ENCODE measurements around the gene TMEM266. TPM values are rescaled to one million over a fixed set of nuclear protein-coding genes. Genes with fewer than 3 reads are reported as not detected.
"Not testable (repeated sequence)": the region's sequence is repeated elsewhere in the genome, so short reads cannot be mapped to it uniquely, and the experiment has no call there.

Gene TMEM266
- total RNA-seq: 1.8 and 1.9 TPM in 2 replicates
- polyA plus RNA-seq: 0.39 and 0.77 TPM in 2 replicates

GRCh38 chr15:76059320-76060117 lies at the start of gene TMEM266:
Gene TMEM266, plus strand, starts transcription at chr15:76059985. Its CDS starts 74,279 bp downstream, at chr15:76134264.
- Histone ChIP-seq H3K9me3 (ENCODE audit: low read depth) (no peaks in the 10 kb centered on the region), H3K4me1 (ENCODE audit: insufficient read depth) (no peaks in the 10 kb centered on the region), H3K4me2 (peak within 1 kb of the TSS; percentile 97), H3K9me2 (replicated peaks; ENCODE audit: insufficient read depth) (no peaks in the 10 kb centered on the region), H3K36me3 (replicated peaks; ENCODE audit: insufficient read depth, low read depth) (no peaks in the 10 kb centered on the region), H3K27me3 (peaks cover 28% of the 10 kb centered on the region), H3K27ac (no peak within 1 kb of the TSS), H3K79me2 (no peaks in the 10 kb centered on the region), H2AFZ (peak within 1 kb of the TSS; percentile 92), H4K20me1 (ENCODE audit: insufficient read depth, poor library complexity, severe bottlenecking) (no peaks in the 10 kb centered on the region), H3K4me3 (peak within 1 kb of the TSS; percentile 88)
- no peak for TF ChIP-seq EZH2 (IDR thresholded peaks at IDR 0.05; ENCODE audit: borderline replicate concordance)
- TF ChIP-seq CTCF (IDR thresholded peaks at IDR 0.05; ENCODE audit: poor library complexity): no peak
- TF ChIP-seq EZH2phosphoT487 (IDR thresholded peaks at IDR 0.05; ENCODE audit: low read depth, severe bottlenecking, unreplicated experiment): no peak
- DNase-seq (ENCODE audit: low spot score): peak; percentile 89
- under 1% methylated on average over 21 of the region's 107 CpGs for WGBS (ENCODE audit: low lambda C conversion rate, missing lambda C conversion rate)

GRCh38 chr15:76010613-76011012 lies 49.2 kb upstream of the TMEM266 start:
- WGBS (ENCODE audit: low lambda C conversion rate, missing lambda C conversion rate): 89% methylated on average over 2 of the region's 2 CpGs
- Histone ChIP-seq H3K4me2 (no peak overlapping the region), H3K4me1 (ENCODE audit: insufficient read depth) (no peaks in the 10 kb centered on the region), H4K20me1 (ENCODE audit: insufficient read depth, poor library complexity, severe bottlenecking) (no peaks in the 10 kb centered on the region), H3K79me2 (no peaks in the 10 kb centered on the region), H2AFZ (no peak overlapping the region), H3K9me3 (ENCODE audit: low read depth) (no peaks in the 10 kb centered on the region), H3K9me2 (replicated peaks; ENCODE audit: insufficient read depth) (no peaks in the 10 kb centered on the region), H3K4me3 (no peak overlapping the region), H3K27me3 (no peaks in the 10 kb centered on the region), H3K27ac (no peak overlapping the region), H3K36me3 (replicated peaks; ENCODE audit: insufficient read depth, low read depth) (no peaks in the 10 kb centered on the region)
- DNase-seq (ENCODE audit: low spot score): no peak
- no peak for TF ChIP-seq EZH2phosphoT487 (IDR thresholded peaks at IDR 0.05; ENCODE audit: low read depth, severe bottlenecking, unreplicated experiment)
- TF ChIP-seq EZH2 (IDR thresholded peaks at IDR 0.05; ENCODE audit: borderline replicate concordance): no peak
- TF ChIP-seq CTCF (IDR thresholded peaks at IDR 0.05; ENCODE audit: poor library complexity): no peak

GRCh38 chr15:76011627-76012551 lies 47.9 kb upstream of the TMEM266 start, which contains the start of gene NRG4:
Gene NRG4, minus strand, starts transcription at chr15:76012424. Its CDS starts 1,194 bp downstream, at chr15:76011230.
- Histone ChIP-seq H3K9me3 (ENCODE audit: low read depth) (no peaks in the 10 kb centered on the region), H4K20me1 (ENCODE audit: insufficient read depth, poor library complexity, severe bottlenecking) (no peaks in the 10 kb centered on the region), H3K36me3 (replicated peaks; ENCODE audit: insufficient read depth, low read depth) (no peaks in the 10 kb centered on the region), H3K27ac (peak within 1 kb of the TSS; percentile 2), H3K4me2 (peak within 1 kb of the TSS; percentile 59), H3K79me2 (no peaks in the 10 kb centered on the region), H3K4me3 (no peak within 1 kb of the TSS), H2AFZ (no peak within 1 kb of the TSS), H3K4me1 (ENCODE audit: insufficient read depth) (no peaks in the 10 kb centered on the region), H3K9me2 (replicated peaks; ENCODE audit: insufficient read depth) (no peaks in the 10 kb centered on the region), H3K27me3 (no peaks in the 10 kb centered on the region)
- 46% methylated on average over 13 of the region's 13 CpGs for WGBS (ENCODE audit: low lambda C conversion rate, missing lambda C conversion rate)
- no peak for DNase-seq (ENCODE audit: low spot score)
- no peak for TF ChIP-seq EZH2phosphoT487 (IDR thresholded peaks at IDR 0.05; ENCODE audit: low read depth, severe bottlenecking, unreplicated experiment)
- TF ChIP-seq CTCF (IDR thresholded peaks at IDR 0.05; ENCODE audit: poor library complexity): no peak
- no peak for TF ChIP-seq EZH2 (IDR thresholded peaks at IDR 0.05; ENCODE audit: borderline replicate concordance)

GRCh38 chr15:76013470-76013869 lies 46.3 kb upstream of the TMEM266 start:
- H3K9me3 ChIP-seq (ENCODE audit: low read depth); DNase-seq (ENCODE audit: low spot score); H3K4me3 ChIP-seq; H2AFZ ChIP-seq; H3K79me2 ChIP-seq; H3K36me3 ChIP-seq (replicated peaks; ENCODE audit: insufficient read depth, low read depth); H3K4me2 ChIP-seq; H3K27ac ChIP-seq; H4K20me1 ChIP-seq (ENCODE audit: insufficient read depth, poor library complexity, severe bottlenecking); H3K4me1 ChIP-seq (ENCODE audit: insufficient read depth); H3K9me2 ChIP-seq (replicated peaks; ENCODE audit: insufficient read depth); H3K27me3 ChIP-seq: not testable (repeated sequence)
- 99% methylated on average over 4 of the region's 4 CpGs for WGBS (ENCODE audit: low lambda C conversion rate, missing lambda C conversion rate)

Data from hepatocyte (in vitro differentiated cells).